Hindlimb muscle (tissue), 1 donor: Measurements from ENCODE around the gene DDIT3. TPM values are rescaled to one million over a fixed set of nuclear protein-coding genes. Genes with fewer than 3 reads are reported as not detected.

ENCODE experiments used
- DNase-seq: peaks from one replicate; pipeline ENCODE4 v3.0.0-alpha.2; 2013
- polyA plus RNA-seq: library from polyadenylated mRNA; unstranded; fragments of 120-200 nt; gene quantifications from one replicate; pipeline ENCODE4 v1.2.1, GENCODE V29; 2013; ENCODE audit not compliant: insufficient read length

DDIT3 gene
- polyA plus RNA-seq, 1 donor: 9.2 TPM

DNA sequence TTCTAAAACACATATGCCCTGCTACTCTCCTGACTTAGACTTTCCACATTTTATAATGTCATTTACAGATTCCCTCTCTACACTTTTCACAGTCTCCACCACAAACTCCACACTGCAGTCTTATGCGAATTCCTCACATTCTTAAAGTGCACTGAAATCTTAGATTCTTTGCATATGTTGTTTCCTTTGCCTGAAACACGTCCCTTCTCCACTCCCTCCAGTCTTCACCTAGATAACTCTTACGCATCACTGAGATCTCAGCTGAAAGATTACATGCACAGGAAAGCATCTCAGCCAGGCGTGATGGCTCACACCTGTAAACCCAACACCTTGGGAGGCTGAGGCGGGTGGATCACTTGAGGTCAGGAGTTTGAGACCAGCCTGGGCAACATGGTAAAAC is 36.8 kb downstream of the DDIT3 start:
- no peak for DNase-seq

DNA sequence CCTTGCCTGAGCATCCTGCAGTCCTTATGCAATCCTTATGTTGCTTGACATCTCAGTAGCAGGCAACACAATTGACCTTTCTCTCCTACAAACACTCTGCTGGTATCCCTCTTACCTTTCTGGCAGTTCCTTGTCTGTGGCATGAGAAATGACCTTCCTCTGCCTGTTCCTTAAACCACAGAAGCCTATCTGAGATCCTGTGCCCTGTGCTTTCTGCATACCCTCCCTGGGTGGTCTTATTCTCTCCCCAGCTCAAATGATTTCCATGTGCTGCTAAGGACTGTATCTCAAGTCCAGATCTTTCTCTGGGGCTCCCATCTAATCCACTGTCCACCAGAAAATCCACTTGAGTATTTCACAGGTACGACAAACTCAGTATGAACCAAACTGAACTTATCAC is 38.6 kb downstream of the DDIT3 start:
- DNase-seq: no peak

DNA sequence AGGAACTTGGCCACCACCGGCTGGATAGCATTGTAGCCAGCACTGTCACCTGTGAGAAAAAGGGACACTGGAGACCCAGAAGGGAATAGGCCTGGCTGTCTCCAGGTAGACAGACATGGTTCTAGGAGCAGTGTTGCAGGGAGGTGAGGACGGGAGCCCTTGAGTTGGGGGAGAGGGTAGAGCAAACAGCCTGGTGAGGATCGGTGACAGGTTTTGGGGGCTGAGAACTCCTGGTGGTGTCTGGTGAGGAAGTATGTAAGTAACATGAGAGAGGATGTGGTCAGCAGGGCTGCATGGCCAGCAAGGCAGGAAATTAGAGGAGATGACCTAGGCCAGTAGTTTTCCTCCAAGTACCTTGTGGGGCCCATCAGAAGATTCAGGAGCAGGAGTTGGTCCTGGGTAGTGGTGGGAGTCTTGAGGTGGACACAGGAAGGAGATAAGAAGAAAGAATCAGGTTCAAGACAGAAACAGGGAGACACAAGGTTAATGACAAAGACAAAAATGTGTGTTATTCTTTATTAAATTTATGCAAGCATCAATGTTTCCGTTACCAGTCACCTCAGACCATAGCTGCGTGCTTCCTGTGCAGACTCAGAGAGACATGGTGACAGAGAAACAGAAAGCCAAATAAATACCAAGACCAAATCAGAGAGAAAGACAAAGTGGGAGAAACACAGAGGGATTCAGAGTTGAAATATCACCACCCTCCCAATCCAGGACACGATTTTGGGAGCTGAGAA is 40.8 kb downstream of the DDIT3 start, which contains the start of gene ARHGAP9:
ARHGAP9 (minus strand) TSS at position 491 of the 740 bp plus-strand sequence; CDS start at position 31, 460 bp downstream.
- DNase-seq: no peak

DNA sequence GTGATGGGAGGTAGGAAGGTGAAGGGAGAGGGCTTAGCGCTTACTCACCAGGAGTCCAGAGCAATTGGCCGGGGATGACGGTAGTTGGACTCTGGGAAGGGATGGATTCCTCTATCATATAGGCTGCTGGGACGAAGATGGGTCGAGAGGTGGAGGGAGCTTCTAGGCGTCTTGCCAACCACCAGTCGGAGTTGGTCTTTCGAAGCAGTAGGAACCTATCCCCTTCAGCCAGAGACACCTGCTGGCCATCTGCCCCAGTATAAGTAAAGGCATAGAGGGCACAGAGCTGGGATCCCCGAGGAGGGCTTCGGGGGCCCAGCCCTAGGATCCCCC is 41.3 kb downstream of the DDIT3 start:
- DNase-seq: no peak

DNA sequence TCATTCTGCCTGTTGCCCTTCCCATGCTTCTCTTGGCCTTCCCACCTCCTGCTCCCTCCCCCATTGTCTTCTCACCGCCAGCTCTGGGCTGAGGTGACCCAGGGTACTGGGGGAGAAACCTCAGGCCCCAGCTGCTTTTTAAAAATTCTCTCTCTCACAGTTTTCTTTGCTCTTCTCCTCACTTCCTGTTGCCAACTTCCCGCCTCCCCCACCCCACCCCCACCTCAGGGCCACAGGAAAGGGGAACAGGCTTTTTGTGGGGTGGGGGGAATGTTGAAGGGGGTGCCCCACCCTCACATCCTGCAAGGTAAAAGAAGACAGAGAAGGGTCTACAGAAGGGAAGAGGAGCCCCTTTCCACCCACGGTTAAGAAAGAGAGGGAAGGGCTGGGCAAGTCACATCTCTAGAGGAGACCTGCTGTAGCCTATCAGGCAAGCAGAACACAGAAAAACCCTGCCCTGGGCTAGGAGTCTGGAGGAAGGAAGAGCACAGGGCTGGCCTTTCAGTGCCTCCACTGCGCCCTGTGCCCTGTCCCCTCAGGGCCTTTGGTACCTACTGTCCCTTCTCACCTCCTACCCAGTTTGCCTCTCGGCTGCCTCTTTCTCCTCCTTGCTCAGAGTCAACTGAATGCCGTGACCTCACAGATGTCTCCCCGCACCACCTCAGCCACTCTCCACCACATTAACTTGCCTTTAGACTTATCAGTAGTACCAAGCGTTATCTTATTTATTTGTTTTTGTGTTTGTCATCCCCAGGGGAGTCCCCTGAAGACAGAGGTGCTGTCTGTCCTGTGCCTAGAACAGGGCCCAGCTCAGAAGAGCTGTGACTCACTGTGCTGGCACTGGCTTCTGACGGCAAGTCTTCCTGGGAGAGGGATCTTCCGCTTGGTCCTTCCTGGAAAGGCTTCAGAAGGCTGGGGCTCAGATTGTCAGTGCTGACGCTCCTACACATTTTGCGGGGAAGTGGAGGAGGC is 42.3 kb downstream of the DDIT3 start:
- no peak for DNase-seq

DNA sequence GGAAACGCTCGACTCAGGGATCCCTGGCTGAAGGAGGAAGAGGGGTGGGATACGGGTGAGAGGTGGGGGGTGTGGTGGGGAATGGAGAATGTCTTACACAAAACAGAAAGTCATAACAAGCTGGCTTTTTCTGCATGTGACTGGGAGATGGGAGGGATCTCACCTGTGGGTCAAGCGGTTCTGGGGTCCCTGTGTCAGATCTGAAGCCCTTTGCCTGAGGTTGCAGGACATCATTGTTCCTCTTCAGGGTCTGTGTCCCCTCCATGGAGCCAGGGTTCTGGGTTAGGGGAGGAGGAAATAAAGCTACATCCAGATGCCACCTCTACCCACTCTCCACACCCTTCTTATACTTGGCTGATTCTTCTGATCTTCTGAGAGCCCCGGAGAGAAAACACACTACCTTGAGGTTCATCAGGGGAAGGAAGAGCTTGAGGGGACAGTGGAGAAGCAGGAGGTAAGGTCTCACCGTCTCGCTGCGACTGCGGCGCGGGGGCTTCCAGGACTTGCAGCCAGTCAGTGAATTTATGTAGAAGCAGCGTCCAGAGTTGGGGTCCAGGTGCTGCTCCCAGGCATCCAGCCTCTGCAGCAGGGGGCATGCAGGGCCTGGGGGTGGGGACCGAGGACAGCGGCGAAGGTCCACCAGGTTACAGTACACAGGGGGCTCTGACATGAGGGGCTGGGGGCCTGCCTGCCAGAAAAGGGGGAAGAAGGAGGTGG is 43.2 kb downstream of the DDIT3 start:
- no peak for DNase-seq

DNA sequence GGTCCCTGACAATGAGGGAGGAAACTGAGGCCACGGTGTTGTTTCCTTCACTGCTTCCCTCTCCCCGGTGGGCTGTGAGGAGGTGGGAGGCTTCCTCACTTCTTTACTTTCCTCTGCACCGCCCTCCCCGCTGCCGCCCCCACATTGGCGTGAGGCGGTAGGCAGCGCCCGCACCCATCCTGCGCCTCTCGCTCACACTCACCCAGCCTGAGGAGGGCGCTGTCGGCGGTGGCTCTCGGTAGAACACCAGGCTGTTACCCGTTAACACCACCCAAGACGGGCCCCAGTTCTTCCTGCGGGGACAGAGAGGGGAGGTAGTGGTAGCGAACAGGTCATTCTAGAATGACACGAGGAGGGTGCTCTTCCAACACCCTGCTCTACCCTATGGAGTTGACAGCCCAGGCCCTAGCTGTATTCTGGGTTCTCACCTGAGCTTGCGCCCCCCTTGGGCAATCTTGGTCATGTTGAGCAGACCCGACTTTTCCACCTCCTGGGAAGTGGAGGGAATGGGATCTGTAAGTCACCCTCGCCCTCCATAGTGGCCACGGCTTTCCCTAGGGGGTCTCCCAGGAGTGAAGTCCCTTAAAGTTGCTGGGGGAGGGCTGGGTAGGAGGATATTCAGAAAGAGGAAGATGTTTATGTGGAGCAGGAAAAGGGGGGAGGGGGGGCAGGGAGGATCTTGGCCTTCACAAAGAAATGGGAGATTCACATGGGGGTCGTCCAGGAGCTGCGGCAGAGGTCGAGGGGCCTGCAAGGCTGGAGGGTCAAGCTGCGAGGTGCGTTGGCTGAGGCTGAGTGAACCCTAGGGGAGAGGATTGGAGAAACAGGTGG is 43.9 kb downstream of the DDIT3 start:
- DNase-seq: no peak

DNA sequence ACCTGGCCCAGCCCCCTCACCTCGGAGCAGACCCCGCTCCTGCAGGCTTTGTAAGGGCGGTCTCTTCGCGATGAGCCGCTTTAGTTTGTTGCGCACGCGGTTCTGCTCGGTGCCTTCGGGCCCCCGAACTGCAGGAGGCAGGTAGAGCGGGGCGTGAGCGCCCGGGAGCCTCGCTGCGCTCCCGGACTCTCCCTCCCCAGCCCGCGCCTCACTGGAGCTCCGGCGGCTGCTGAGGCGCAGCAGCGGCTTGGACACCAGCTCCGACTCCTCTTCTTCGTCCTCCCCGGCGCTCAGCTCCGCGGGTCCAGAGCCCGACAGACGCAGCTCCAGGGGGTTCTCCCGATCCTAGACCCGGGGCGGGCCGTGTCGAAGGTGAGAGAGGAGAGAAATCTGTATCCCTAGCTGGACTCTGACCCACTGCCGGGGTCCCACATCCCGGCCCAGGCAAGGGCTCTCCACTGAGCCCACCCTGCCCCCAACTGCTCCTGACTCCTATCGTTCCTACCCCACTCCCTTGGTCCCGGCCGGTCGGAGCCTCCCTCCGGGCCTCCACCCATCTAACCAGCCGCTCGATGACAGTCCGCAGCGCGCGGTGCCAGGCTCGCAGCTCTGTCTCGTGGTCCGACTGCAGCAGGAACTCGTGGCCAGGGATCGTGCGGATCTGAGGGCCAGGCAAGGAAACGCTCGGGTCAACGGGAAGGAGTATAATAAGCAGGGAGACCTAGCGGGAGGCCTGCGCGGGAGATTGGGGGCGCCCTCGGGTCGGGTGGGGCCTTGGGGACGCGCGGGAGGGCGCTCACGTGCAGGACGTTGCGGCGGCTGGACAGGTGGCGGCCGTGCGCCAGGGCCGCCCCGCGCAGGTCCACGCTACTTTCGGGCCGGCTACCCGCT is 44.8 kb downstream of the DDIT3 start:
- DNase-seq: no peak

DNA sequence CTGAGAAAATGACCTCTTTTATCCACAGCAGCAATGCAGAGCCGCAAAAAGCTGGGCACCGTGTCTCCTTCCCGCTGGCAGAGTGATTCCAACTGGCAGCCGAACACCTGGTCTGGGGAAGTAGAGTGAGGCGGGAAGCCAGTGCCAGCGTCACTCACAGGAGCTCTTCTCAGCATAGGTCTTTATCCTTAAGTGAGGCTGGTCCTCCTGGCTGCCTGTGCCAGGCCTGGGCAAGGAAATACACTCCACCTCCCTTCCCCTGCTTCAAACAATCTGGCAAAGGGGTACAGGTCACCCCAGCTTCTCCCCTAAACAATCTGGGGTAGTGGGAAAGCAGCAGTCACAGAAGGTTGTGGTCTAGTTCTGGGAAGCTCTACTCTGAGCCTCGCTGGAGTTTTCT is 45.5 kb downstream of the DDIT3 start:
- no peak for DNase-seq

DNA sequence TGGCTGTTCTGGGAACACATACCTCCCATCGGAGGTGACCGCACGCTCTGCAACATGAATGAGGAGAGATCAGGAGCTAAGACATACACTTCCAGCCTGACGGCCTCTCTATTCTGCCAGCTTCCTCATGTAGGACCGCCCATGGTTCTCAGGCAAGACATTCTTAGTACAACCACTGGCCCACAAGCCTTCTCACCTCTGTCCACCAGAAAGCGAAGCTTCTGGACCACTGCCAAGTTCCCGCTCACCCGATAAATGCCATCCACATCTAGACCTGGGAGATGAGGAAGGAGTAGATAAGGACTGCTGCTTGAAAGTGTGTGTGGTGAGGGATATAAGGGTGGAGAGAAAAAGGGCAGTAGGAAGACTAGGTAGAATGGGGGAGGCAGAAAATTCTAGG is 45.9 kb downstream of the DDIT3 start:
- no peak for DNase-seq

DNA sequence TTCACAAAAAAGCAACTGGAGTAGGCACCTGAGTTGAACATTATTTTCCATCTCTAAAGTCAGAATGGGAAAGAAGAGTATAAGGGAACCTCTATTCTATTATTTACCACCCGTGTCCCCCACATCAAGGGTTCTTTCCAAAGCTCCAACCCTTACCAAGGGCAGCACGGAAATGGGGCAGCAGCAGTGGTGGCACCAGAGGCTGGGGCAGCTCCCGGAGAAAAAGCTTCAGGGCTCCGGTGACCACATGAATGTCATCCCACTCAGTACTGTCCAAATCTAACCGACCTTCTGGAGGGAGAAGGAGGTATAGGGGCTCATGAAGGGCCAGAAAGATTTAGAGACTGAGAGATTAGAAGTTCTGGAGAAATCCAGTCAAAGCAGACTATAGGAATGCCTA is 46.4 kb downstream of the DDIT3 start:
- DNase-seq: no peak

DNA sequence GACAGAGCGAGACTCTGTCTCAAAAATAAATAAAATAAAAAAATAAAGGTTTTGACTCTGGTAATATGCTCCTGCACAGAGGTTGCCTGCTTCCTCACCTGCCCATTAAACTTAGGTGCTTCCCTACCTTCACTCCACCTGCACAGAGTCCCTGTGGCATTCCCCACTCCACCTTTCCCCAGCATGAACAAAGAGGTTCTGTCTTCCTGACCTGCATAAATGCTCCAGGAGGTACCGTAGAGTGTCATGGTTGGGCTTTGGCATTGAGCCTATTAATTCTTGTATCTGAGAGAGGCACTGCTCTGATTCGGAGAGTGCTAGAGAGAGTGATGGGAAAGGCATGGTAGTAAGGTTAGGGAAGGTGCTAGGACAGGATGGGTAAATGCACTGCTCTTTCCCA is 46.9 kb downstream of the DDIT3 start:
- no peak for DNase-seq

DNA sequence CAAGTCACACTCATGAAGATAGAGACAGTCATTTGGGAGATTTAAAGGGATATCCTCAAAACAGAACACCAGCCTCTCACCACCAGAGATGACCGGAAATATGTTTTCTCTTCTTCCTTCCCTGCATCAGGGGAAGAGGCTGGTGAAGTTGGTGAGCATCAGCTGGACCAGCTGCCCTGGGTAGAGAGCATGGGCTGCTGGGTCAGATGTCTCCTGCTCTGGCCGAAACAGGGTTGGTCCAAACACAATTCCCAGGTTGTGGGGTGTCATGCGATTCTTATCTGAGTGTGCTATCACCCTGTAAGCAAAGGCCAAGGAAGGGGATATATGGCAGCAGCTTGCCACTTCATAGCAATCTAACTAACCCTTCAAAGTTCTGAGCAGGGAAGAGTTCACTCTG is 47.9 kb downstream of the DDIT3 start:
- no peak for DNase-seq

DNA sequence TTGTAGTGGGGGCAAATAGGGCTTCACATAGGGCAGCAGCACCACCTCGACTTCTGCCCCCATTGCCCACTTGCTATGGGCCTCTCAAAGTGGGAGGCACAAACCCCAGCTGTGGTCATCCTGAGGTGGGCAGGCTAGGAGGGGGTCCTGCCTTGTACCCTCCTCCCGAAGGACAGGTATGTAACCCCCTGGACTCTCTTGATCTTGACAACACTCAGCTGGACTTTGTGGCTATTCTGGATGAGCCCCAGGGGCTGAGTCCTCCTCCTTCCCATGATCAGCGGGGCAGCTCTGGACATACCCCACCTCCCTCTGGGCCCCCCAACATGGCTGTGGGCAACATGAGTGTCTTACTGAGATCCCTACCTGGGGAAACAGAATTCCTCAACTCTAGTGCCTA is 48.7 kb downstream of the DDIT3 start:
- no peak for DNase-seq

DNA sequence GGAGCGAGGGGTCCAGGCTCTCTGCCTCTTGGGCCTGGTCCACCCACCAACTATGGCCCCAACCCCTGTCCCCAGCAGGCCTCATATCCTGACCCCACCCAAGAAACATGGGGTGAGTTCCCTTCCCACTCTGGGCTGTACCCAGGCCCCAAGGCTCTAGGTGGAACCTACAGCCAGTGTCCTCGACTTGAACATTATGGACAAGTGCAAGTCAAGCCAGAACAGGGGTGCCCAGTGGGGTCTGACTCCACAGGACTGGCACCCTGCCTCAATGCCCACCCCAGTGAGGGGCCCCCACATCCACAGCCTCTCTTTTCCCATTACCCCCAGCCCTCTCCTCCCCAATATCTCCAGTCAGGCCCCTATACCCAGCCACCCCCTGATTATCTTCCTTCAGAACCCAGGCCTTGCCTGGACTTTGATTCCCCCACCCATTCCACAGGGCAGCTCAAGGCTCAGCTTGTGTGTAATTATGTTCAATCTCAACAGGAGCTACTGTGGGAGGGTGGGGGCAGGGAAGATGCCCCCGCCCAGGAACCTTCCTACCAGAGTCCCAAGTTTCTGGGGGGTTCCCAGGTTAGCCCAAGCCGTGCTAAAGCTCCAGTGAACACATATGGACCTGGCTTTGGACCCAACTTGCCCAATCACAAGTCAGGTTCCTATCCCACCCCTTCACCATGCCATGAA is 49.2 kb downstream of the DDIT3 start:
- DNase-seq: no peak

DNA sequence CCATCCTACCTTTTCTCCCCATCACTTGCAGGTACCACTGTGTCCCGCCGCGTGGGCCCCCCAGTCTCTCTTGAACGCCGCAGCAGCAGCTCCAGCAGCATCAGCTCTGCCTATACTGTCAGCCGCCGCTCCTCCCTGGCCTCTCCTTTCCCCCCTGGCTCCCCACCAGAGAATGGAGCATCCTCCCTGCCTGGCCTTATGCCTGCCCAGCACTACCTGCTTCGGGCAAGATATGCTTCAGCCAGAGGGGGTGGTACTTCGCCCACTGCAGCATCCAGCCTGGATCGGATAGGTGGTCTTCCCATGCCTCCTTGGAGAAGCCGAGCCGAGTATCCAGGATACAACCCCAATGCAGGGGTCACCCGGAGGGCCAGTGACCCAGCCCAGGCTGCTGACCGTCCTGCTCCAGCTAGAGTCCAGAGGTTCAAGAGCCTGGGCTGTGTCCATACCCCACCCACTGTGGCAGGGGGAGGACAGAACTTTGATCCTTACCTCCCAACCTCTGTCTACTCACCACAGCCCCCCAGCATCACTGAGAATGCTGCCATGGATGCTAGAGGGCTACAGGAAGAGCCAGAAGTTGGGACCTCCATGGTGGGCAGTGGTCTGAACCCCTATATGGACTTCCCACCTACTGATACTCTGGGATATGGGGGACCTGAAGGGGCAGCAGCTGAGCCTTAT is 49.9 kb downstream of the DDIT3 start:
- no peak for DNase-seq

DNA sequence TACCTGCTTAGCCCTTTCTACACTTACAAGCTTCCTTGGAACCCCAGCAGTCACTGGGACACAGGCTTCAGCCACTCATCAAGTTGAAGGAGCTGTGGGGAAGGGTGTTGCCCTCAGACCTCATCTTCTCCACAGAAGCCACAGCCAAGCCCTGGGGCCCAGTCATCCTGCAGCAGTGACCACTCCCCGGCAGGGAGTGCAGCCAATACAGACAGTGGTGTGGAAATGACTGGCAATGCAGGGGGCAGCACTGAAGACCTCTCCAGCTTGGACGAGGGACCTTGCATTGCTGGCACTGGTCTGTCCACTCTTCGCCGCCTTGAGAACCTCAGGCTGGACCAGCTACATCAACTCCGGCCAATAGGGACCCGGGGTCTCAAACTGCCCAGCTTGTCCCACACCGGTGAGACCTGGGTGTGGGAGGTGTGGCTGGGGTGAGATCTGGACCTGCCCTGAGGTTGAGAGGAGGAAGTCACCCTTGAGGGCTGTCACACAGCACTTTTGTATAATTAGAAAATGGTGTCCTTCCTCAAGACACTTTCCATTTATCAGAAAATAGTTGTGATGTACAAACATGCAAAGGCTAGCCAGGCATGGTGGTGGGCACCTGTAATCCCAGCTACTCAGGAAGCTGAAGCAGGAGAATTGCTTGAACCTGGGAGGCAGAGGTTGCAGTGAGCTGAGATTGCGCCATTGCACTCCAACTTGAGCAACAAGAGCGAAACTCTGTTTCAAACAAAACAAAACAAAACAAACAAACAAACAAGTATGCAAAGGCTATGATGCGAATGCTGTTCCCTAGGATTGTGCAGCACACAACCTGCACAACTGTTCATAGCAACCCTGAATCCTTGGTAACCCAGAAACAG is 50.8 kb downstream of the DDIT3 start:
- DNase-seq: no peak

DNA sequence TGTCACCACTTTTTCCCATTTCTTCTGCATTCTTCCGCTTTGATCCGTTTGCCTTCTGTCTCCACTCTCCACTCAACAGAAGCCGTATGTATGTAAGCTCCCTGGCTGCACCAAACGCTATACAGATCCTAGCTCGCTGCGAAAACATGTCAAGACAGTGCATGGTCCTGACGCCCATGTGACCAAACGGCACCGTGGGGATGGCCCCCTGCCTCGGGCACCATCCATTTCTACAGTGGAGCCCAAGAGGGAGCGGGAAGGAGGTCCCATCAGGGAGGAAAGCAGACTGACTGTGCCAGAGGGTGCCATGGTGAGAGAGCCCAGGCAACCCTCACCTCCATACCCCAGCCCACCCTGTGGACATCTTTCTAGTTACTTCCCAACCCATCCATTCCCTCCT is 52.4 kb downstream of the DDIT3 start:
- DNase-seq: no peak
